HG02798 (cell line): Measurements from ENCODE around the gene TBXT.
"Not testable (repeated sequence)": the region's sequence is repeated elsewhere in the genome, so short reads cannot be mapped to it uniquely, and the experiment has no call there.

Source experiments
- ATAC-seq: cut with Tn5 transposase; IDR thresholded peaks from one replicate; pipeline ENCODE4 v1.9.1; 2021; ENCODE audit warnings: mild to moderate bottlenecking; ENCODE audit not compliant: unreplicated experiment, poor library complexity

TBXT gene, protein sequence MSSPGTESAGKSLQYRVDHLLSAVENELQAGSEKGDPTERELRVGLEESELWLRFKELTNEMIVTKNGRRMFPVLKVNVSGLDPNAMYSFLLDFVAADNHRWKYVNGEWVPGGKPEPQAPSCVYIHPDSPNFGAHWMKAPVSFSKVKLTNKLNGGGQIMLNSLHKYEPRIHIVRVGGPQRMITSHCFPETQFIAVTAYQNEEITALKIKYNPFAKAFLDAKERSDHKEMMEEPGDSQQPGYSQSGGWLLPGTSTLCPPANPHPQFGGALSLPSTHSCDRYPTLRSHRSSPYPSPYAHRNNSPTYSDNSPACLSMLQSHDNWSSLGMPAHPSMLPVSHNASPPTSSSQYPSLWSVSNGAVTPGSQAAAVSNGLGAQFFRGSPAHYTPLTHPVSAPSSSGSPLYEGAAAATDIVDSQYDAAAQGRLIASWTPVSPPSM

GRCh38 chr6:166167801-166168615, at the start of gene TBXT:
Gene TBXT (minus strand): TSS chr6:166167851. CDS start chr6:166167591, 260 bp downstream.
- ATAC-seq, result no peak

- no peak for ATAC-seq
Observed at GRCh38 chr6:166207284-166207561, 39.6 kb upstream of the TBXT start.

DNA sequence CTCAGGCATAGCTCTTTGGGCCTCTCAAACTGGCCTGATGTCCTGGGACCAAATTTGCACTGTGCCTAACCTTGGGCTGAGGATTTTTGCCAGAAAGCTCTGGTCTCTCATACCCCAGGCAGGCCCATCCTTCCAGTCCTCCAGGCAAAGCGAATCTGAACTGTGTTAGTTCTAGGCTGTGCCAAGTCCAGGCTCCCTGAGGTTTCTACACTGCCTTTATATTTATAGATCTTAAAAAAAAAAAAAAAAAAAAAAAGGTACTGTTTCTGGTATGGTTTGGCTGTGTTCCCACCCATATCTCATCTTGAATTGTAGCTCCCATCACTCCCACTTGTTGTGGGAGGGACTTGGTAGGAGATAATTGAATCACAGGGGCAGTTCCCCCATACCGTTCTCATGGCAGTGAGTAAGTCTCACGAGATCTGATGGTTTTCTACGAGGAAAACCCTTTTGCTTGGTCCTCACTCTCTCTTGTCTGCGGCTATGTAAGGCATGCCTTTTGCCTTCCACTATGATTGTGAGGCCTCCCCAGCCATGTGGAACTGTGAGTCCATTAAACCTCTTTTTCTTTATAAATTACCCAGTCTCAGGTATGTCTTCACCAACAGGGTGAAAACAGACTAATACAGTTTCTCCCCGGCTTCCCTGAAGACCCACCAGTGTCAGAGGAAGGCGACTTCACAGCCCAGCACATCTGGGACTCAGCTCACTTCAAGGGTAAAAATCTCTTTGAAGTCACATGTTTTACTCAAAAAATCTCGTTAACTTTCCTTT, 39.0 kb upstream of the TBXT start:
- ATAC-seq, result no peak

DNA sequence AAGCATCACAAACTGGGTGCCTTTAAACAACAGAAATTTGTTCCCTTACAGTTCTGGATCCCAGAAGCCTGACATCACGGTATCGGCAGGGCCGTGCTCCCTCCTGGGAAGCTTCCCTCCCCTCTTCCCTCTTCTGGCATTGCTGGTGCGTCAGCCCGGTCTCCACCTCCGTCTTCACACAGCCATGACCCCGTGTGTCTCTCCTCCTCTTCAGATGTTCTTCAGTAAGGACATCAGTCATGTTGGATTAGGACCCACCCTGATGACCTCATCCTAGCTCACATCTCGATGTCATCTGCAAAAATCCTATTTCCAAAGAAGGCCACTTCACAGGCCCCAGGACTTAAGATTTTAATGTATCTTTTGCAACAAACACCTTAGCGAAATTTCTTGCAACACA, 38.4 kb upstream of the TBXT start:
- no peak for ATAC-seq

DNA sequence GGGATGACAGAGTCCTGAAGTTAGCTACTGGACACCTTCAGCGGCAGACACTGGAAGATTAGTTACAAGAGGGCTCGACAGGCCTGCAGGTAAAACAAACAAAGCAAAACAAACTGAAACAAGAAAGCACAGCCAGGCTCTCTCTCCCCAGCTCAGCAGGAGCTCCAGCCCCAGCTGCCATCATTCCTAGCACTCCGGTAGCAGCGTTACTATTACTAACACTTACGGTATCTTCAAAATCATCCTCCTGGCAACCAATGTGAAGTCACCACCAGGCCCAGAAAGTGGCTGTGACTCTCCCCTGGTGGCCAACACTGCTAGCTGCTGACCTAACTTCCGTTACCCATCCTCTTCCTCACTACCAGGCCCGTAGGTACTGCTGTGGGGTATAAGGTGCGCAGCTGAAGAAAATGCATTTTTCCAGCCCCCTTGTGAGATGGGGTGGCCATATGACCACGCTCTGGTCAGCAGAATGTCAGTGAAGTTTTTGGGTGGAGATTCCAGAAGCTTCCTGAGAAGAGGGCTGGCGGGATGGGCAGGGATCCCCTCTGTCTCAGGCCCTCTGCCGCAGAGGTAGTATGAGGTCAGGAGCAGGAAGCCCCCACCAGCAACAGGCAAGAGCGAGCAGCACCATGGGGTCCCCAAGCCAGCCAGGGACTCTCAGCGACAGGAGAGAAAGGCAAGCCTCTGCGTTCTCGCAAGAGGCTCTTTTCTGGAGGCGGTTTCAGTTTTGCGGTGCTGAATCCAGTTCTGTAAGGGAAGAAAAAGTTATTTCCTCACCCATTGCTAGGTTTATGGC, 37.4 kb upstream of the TBXT start:
- ATAC-seq, result no peak

DNA sequence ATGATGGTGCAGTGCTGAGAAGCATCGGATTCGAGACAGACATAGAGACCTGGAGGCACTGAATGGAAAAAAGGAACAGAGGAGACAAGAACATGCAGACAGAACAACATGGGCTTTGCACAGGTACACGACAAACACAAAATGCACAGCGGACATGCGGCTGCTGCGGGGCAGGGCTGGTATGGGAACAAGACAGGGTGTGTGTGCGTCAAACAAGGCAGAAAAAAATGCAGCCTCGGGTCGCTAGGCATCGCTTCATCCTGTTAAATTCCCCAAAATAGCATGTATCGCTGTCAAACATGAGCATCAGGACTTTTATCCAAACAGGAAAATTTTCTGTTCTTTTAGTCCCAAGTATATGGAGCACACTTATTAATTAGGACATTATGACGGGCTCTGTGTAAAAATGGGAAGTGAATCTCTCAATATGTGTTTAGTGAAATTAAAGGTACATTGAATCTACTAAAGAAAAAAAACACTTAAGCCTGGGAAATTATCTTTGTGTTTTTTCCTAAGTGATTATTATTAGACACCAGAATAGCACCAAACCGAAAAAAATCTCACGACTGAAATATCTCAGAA, 36.1 kb upstream of the TBXT start:
- ATAC-seq, result no peak

GRCh38 chr6:166203003-166203640, 35.5 kb upstream of the TBXT start:
- no peak for ATAC-seq

- ATAC-seq, result peak; percentile 84
Observed at GRCh38 chr6:166202321-166202733, 34.7 kb upstream of the TBXT start.

- ATAC-seq, result peak; percentile 14
Observed at GRCh38 chr6:166201878-166202277, 34.2 kb upstream of the TBXT start.

- ATAC-seq, result no peak
Observed at GRCh38 chr6:166197361-166197760, 29.7 kb upstream of the TBXT start.

DNA sequence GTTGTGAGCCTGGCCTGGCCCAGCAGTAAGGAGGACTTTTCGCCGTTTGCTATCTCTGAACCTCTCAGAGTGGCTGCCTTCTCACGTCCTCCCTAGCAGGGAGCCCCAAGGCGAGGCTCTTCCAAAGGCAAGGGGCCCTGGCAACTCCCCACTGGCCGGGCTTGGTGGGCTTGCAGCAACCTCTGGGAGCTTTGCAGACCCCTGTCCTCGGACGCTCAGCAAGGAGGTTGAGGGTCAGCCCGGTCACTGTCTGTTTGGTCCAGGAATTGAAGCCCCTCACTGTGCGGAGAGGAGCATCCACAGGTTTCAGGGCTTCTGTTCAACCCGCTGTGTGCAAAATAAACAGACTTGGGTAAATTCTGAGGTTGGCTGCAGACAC, 28.2 kb upstream of the TBXT start:
- no peak for ATAC-seq

DNA sequence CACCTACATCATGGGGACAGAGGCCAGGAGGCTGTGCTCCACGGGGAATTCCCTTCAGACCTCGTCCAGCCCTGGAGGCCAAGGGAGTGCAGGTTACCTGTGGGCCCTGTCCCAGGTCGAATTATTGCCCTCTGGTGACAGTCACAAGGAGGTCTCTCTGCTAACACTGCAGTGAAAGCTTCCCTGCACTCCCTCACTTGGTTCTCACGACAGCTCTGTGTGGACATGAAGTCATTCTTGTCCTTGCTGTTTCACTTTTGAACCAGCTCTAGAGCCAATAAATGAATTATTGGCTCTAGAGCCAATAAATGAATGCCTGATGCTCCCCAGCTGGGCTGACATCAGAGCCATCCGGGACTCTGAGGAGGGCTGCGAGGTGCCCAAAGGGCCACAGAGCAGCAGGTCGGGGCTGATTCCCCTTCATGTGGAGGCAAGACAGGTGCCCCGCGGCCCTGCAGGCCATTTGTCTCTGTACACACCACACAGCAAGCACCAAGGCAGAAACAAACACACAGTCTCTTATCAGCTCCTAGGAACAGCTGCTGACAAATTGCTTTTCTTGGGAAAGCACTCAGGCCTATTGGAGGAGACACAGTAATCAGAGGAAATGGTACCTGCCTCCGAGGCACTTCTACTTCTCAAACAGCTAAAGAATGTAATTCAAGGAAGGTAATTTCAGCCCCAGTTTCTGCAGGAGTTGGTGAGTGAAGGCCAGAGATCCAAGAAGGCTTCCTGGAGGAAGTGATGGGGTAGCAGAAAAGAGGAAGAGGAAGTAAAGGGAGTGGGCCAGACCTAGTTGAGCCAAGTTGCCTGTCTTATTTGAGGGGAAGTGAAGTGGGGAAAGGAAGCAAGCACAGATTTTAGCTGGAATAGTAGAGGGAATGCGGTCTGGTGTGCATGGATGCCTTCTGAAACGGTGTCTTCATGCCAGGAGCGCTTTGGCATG, 27.5 kb upstream of the TBXT start:
- ATAC-seq, result no peak

- ATAC-seq, result no peak
Observed at GRCh38 chr6:166192557-166192956, 24.9 kb upstream of the TBXT start.

DNA sequence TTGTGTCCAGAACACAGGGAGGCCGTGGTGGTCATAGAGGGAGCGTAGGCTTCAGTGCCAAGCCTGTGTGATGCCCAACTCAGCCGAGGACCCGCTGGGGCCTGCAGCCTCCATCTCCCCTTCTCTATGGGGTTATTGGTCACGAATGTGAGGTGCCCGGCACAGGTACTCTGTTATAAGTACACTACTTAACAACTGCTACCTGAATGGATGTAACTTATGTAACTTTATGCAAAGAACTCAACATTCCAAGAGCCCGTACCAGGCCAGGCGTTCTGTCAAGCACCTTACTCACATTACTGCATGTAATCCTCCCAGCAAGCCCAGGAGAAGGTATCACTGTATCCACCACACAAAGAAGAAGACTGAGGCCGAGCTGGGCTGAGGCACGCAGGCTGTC, 24.5 kb upstream of the TBXT start:
- ATAC-seq, result no peak

- no peak for ATAC-seq
Observed at GRCh38 chr6:166179704-166180103, 12.1 kb upstream of the TBXT start.

DNA sequence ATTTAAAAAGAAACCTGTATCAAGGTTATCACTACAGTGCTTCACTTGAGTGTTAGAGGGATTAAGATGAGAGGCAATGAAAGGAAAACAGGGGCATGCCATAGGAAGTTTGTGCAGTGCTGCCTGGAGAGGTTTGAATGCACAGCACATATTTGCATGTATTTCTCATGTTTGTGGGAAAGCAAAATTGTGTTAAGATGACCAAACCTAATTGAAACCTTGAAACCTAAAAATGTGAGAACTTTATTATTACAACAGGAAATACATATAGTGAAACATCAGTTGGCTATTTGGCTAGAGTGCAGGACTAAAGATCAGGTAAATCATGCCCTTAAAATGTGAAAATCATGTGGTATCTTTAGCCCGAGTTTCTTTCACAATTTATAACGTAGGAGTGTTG, 8.5 kb upstream of the TBXT start:
- no peak for ATAC-seq

GRCh38 chr6:166175093-166175492, 7.4 kb upstream of the TBXT start:
- not testable (repeated sequence) for ATAC-seq

DNA sequence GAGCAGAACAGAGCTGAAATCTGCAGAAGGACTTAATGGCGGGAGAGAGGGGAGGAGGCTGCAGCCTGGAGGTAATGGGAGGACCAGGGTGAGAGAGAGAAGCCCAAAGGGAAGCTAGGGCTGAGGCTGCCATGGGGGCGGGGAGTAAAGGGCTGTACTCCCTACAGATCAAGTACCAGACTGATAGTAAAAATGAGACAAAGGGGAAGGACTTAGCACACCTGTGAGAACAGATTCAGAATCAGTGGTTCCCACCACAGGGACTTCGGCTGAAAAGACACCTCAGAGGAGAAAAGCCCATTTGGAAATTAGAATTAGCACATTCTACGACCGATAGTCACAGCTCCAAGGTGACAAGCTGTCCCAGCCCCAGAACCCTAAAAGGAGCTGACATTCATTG, 6.4 kb upstream of the TBXT start:
- no peak for ATAC-seq
